AG10803 (cell line): Measurements from ENCODE around the gene CFAP92.

ENCODE experiments used
- DNase-seq: peaks from one replicate; pipeline ENCODE4 v3.0.0; 2010; ENCODE audit warnings: low read depth
- H3K4me3 ChIP-seq: 2 replicates; pipeline ENCODE4 v1.5.1; 2011; ENCODE audit warnings: mild to moderate bottlenecking, low read length, control low read depth
- CTCF ChIP-seq: conservative IDR thresholded peaks from 2 replicates; pipeline ENCODE4 v1.5.1; 2011; ENCODE audit warnings: mild to moderate bottlenecking, low read length, control low read depth, inconsistent platforms

CFAP92 gene

DNA sequence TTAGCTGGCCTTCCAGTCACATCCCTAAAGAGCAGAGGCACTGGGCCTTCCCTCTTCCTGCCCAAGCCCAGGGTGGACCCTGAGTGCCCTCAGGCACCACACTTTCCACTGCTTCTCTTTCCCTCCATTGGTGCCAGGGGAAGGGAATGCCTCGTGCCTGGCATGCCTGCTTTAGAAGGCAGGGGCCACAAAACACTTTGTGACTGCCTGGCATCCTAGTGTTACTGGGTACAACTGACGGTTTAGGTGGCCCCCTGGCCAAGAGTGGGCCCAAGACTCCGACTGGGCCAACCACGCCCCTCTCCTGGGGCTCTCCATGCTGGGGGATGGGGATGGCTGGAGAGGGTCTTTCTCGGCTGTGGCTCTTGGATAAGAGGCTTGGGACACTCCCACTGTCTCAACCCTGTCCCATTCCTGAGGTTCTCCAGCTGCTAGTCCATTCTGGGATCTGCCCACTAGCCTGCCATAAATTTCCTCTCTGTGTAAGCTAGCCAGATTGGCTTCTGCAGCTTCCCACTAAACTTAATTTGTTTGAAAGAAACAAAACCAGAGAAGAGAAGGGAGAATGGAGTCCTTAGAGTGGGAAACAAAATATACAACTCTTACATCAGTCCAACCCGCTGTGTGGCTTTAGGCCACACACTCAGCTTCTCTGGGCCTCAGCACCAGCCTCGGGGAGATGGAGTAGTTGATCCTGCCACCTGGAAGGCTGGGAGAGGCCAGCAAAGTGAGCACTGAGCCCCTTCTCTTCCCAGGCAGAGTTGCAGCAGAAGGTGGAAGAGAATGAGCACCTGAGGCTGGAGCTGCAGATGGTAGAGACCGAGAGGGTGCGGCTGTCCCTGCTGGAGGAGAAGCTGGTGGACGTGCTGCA lies 42.6 kb upstream of the CFAP92 start:
- no peak for TF ChIP-seq CTCF
- H3K4me3 ChIP-seq: no peak overlapping the region
- DNase-seq: no peak

DNA sequence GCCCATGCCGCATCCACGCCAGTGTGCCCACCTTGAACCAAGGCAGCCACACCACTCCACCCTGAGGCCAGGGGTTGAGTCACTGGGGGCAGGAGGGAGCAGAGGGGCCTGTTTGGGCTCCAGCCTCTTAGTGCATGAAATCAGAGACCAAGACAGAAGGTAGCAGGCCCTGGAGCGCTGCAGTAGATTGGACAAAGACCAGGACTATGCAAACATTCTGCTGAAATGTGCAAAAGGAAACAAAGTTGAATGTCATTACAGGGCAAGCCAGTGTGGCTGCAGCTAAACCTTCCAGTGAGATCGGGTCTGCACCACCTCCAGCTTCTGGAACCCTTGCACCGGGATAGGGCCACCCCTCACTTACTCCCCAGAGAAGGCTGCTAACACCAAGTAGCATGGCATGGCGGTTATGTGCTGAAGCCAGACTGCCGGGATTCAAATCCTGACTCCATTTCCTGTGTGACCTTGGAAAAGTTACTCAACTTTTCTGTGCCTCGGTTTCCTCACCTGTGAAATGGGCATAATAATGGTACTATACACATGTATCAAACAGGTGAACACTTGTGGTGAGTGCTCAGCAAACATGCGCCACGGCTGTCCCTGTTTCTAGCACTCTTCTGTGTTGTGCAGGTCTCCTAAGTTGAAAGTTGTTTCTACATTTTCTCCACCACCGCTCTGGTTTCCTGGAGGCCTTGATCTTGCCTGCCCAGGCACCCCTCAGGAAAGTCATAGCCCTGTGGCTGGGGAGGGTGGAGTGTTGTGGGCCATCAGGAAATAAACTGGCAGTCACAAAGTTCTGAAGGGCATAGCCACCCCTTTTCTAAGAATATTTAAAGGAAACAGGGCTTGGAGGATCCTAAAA lies 41.7 kb upstream of the CFAP92 start:
- no peak overlapping the region for H3K4me3 ChIP-seq
- TF ChIP-seq CTCF: no peak
- no peak for DNase-seq

DNA sequence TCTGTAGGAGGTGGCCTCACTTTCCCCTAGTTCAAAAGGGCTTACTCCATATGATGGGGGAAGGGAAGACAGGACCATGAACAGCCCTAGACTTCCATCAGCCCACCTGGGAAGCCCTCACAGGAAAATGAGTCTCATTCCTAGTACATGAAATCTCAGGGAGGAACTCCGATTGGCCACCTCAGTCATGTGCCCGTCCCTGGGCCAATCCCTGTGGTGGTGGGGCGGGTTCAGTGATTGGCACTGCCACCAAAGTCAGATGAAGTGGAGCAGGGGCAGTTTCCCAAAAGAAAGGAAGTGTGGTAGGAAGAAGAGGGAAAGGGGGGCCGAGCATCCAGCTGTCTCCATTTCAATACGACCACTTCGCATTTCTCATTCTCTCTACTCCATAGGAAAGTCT lies 40.8 kb upstream of the CFAP92 start:
- no peak for TF ChIP-seq CTCF
- no peak for DNase-seq
- no peak overlapping the region for H3K4me3 ChIP-seq

DNA sequence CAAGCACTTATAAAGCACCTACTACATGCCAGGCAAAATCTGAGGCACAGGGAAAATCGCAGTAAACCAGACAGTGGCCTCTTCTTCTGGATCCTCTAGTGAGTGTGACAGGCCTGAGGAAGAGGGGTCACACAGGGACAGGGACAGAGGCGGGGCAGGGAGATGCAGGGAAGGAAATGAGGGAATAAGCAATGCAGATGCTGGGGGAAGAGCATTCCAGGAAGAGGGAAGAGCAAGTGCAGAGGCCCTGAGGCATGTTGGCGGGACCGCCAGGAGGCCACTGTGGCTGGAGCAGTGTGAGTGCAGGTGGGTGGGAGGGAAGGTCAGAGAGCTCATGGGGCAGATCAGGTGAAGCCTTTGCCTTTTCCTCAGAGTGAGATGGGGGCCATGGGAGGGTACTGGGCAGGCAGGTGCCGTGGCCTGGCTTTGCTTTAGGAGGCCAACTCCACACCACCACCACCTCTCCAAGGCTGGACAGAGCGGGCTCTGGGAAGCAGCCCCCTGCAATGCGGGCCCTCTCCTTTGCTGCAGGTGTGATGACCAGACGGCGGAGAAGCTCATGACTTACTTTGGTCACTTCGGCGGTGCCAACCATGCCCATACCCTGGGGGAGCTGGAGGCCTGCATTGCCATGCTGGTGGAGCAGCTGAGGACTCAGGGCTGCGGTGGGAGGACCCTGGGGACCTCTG lies 39.9 kb upstream of the CFAP92 start:
- no peak for DNase-seq
- no peak overlapping the region for H3K4me3 ChIP-seq
- no peak for TF ChIP-seq CTCF

DNA sequence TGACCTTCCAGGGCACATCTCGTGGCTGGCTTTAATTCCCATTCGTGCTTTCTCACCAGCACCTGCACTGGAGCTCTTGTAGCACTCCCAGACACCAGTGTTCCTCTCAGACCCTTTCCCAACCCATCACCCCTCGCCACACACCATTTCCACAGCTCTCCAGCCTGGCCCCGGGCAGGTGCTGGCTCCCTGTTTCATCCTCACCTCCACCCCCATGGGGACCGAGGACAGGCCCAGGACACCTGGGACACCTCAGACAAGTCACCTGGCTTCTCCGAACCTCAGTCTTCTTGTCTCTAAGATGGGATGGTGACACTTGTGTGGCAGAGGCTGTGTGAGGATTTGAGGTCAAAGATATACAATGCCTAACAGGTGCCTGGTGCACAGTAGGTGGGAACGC lies 39.3 kb upstream of the CFAP92 start:
- no peak for TF ChIP-seq CTCF
- DNase-seq: no peak
- H3K4me3 ChIP-seq: no peak overlapping the region

DNA sequence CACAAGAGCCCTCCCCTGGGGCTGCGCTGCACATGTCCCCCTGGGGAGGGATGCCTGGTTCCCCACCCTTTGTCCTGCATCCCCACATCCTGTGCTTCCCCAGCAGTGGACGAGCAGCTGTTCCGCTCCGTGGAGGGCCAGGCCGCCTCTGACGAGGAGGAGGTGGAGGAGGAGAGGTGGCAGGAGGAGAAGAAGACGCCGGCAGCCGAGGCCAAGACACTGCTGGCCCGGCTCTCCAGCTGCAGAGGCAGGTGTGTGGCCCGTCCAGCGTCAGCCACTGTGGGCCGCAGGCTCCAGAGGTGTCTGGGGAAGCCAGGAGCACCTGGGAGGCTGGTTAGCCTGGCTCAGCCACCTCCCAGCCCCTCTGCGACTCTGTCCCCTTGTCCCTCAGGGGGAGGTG lies 38.8 kb upstream of the CFAP92 start:
- no peak for DNase-seq
- no peak for TF ChIP-seq CTCF

More for the DNA sequence above, 38.8 kb upstream of the CFAP92 start:
- no peak overlapping the region for H3K4me3 ChIP-seq
